Measurements from ENCODE around the gene NEK10. TPM values are rescaled to one million over a fixed set of nuclear protein-coding genes. Genes with fewer than 3 reads are reported as not detected.

Gene NEK10
- total RNA-seq, 1 experiment from 2014 or later: 0.34 TPM

DNA sequence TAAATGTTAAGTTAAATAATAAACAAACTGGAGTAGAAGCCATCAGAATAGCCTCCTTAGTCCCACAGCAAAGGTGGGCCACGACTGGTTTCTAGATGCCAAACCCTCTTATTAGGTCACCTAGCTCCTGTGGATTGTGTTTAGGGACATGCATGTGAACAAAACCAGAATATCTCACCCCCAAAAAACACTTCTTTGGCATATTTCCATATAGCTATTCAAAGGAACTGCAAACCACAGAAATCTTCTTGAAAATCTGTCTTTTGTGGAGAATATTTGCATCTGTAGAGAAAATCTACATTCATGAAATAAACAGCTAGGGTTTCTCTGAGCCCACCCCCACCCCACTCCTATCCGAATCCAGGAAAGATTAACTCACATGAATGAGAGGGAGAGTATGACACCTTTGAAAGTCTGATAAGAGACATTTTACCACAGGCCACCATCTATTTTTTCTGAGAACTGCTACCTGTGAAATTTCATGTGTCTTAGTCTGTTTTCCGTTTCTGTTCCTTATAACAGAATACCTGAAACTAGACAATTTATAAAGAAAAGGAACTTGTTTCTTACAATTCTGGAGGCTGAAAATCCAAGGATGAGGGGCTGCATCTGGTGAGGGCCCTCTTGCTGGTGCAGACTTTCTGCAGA, 159.4 kb downstream of the NEK10 start:
- H3K4me1 ChIP-seq (ENCODE audit: insufficient read depth, low read length, poor library complexity, severe bottlenecking): no peaks in the 10 kb centered on the region
- intact Hi-C loops (cut with micrococcal nuclease; ENCODE audit: unreplicated experiment): no loop called here
- ChIA-PET CTCF (no interaction called here), POLR2A (ENCODE audit: low non-redundant PET) (no interaction called here)
- H3K4me3 ChIP-seq (ENCODE audit: low read depth, low read length, poor library complexity, severe bottlenecking): no peak overlapping the region
- no peaks in the 10 kb centered on the region for H3K27me3 ChIP-seq (replicated peaks; ENCODE audit: insufficient read depth, low read depth, low read length, poor library complexity)
- no peak overlapping the region for H3K27ac ChIP-seq (ENCODE audit: low read depth, low read length, poor library complexity, severe bottlenecking)
- no TSS peak for BruUV-seq (replicated peaks)
- no peaks in the 10 kb centered on the region for H3K9me3 ChIP-seq (ENCODE audit: low read depth, low read length, poor library complexity, severe bottlenecking)
- no peak for DNase-seq (ENCODE audit: low spot score)
- no peak for TF ChIP-seq EZH2 (IDR thresholded peaks at IDR 0.05; ENCODE audit: borderline replicate concordance, low read depth, low read length, poor library complexity, severe bottlenecking)
- TF ChIP-seq, protein P1, sequence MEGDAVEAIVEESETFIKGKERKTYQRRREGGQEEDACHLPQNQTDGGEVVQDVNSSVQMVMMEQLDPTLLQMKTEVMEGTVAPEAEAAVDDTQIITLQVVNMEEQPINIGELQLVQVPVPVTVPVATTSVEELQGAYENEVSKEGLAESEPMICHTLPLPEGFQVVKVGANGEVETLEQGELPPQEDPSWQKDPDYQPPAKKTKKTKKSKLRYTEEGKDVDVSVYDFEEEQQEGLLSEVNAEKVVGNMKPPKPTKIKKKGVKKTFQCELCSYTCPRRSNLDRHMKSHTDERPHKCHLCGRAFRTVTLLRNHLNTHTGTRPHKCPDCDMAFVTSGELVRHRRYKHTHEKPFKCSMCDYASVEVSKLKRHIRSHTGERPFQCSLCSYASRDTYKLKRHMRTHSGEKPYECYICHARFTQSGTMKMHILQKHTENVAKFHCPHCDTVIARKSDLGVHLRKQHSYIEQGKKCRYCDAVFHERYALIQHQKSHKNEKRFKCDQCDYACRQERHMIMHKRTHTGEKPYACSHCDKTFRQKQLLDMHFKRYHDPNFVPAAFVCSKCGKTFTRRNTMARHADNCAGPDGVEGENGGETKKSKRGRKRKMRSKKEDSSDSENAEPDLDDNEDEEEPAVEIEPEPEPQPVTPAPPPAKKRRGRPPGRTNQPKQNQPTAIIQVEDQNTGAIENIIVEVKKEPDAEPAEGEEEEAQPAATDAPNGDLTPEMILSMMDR (conservative IDR thresholded peaks at IDR 0.05; ENCODE audit: low read depth, low read length): no peak
- H3K36me3 ChIP-seq (ENCODE audit: insufficient read depth, low read length, poor library complexity, severe bottlenecking): no peaks in the 10 kb centered on the region

DNA sequence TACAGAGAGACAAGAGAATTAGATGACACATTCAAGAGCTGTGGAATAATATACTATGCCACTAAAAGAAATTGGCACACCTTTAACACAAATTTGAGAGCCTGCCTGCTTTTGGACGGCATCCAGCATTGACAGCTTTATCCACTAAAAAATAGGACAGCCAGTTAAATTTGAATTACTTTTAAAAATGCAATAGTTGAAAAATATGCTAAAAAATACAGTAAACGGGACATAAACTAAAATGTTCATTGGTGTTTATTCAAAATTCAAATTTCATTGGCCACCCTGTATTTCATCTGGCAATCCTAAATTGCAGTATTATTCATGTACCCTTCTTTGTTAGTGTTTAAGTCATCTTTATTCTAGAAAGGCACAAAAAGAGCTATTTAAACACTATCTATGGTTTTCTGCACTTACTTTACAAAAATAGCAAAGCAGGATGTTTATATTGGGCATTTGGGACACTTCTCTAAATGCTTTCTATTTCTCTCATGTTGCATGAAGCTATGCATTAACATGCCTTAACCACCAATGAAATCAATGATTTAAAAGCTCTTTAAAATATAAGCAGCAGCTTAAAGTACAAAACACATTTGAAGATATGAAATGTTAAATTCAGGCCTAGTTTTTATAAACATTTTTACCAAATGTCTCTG, 160.1 kb downstream of the NEK10 start:
- Histone ChIP-seq H3K27me3 (replicated peaks; ENCODE audit: insufficient read depth, low read depth, low read length, poor library complexity) (no peaks in the 10 kb centered on the region), H3K4me1 (ENCODE audit: insufficient read depth, low read length, poor library complexity, severe bottlenecking) (no peaks in the 10 kb centered on the region), H3K4me3 (ENCODE audit: low read depth, low read length, poor library complexity, severe bottlenecking) (no peak overlapping the region), H3K36me3 (ENCODE audit: insufficient read depth, low read length, poor library complexity, severe bottlenecking) (no peaks in the 10 kb centered on the region), H3K9me3 (ENCODE audit: low read depth, low read length, poor library complexity, severe bottlenecking) (no peaks in the 10 kb centered on the region), H3K27ac (ENCODE audit: low read depth, low read length, poor library complexity, severe bottlenecking) (no peak overlapping the region)
- no peak for DNase-seq (ENCODE audit: low spot score)
- ChIA-PET POLR2A (ENCODE audit: low non-redundant PET) (no interaction called here), CTCF (no interaction called here)
- intact Hi-C loops (cut with micrococcal nuclease; ENCODE audit: unreplicated experiment): no loop called here
- no peak for TF ChIP-seq EZH2 (IDR thresholded peaks at IDR 0.05; ENCODE audit: borderline replicate concordance, low read depth, low read length, poor library complexity, severe bottlenecking)
- TF ChIP-seq, protein P1 (conservative IDR thresholded peaks at IDR 0.05; ENCODE audit: low read depth, low read length): no peak
- no TSS peak for BruUV-seq (replicated peaks)

DNA sequence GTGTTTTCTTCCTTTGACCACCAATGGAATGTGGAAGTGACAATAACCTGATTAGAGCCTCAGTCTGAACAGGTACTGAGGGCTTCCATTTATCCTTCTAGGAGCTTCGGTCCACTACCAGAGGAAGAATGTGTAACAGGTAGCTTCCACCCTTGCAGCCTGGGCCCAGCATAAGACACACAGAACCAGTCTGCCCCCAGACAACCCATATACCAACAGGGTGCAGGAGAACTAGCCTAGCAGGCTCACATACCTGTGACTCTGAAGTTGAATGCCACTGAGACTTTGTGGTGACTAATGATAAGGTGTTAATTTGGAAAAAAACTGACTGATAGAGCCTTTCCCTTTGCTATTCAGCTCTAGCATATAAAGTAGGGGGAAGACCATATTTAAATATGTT, 166.2 kb downstream of the NEK10 start:
- Histone ChIP-seq H3K4me3 (ENCODE audit: low read depth, low read length, poor library complexity, severe bottlenecking) (no peak overlapping the region), H3K36me3 (ENCODE audit: insufficient read depth, low read length, poor library complexity, severe bottlenecking) (no peaks in the 10 kb centered on the region), H3K9me3 (ENCODE audit: low read depth, low read length, poor library complexity, severe bottlenecking) (no peaks in the 10 kb centered on the region), H3K4me1 (ENCODE audit: insufficient read depth, low read length, poor library complexity, severe bottlenecking) (no peaks in the 10 kb centered on the region), H3K27me3 (replicated peaks; ENCODE audit: insufficient read depth, low read depth, low read length, poor library complexity) (no peaks in the 10 kb centered on the region), H3K27ac (ENCODE audit: low read depth, low read length, poor library complexity, severe bottlenecking) (no peak overlapping the region)
- no peak for TF ChIP-seq EZH2 (IDR thresholded peaks at IDR 0.05; ENCODE audit: borderline replicate concordance, low read depth, low read length, poor library complexity, severe bottlenecking)
- TF ChIP-seq, protein P1 (conservative IDR thresholded peaks at IDR 0.05; ENCODE audit: low read depth, low read length): no peak
- POLR2A ChIA-PET (ENCODE audit: low non-redundant PET): no interaction called here
- BruUV-seq (replicated peaks): no TSS peak
- no peak for DNase-seq (ENCODE audit: low spot score)
- intact Hi-C loops (cut with micrococcal nuclease; ENCODE audit: unreplicated experiment): no loop called here
- CTCF ChIA-PET: no interaction called here
